Gastroesophageal sphincter (tissue), 3 donors: ENCODE measurements around the gene AZGP1.

Experiments
- CTCF ChIP-seq, 4 experiments: fragments of 200-600 bp in 2 of 4; fragments of 450-650 bp in 2 of 4; sonication (generic) in 1 of 4; IDR thresholded peaks; one replicate each; pipeline ENCODE4 v1.5.1; 2017 to 2019; ENCODE audit warnings: antibody characterized with exemption in 4 of 4, mild to moderate bottlenecking in 2 of 4, moderate library complexity in 2 of 4
- EP300 ChIP-seq: sonication (generic); formaldehyde crosslinking; IDR thresholded peaks from one replicate; pipeline ENCODE4 v1.6.1; 2017; ENCODE audit warnings: antibody characterized with exemption, mild to moderate bottlenecking
- POLR2AphosphoS5 ChIP-seq: sonication (generic); formaldehyde crosslinking; IDR thresholded peaks from one replicate; pipeline ENCODE4 v1.6.1; 2017; ENCODE audit warnings: antibody characterized with exemption

DNA sequence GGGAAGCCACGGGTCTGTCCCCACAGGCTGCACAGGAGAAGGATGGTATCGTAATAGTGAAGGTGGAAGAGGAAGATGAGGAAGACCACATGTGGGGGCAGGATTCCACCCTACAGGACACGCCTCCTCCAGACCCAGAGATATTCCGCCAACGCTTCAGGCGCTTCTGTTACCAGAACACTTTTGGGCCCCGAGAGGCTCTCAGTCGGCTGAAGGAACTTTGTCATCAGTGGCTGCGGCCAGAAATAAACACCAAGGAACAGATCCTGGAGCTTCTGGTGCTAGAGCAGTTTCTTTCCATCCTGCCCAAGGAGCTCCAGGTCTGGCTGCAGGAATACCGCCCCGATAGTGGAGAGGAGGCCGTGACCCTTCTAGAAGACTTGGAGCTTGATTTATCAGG, 47.7 kb upstream of the AZGP1 start:
- TF ChIP-seq POLR2AphosphoS5: no peak
- TF ChIP-seq CTCF (IDR thresholded peaks at IDR 0.05): no peak
- no peak for TF ChIP-seq EP300
